Sigmoid colon (tissue), 7 donors: Measurements from ENCODE around the gene PEAK1. TPM values are rescaled to one million over a fixed set of nuclear protein-coding genes. Genes with fewer than 3 reads are reported as not detected.
"Not testable (repeated sequence)": the region's sequence is repeated elsewhere in the genome, so short reads cannot be mapped to it uniquely, and the experiment has no call there.

Source experiments
- DNase-seq: peaks from one replicate; pipeline ENCODE4 v3.0.0-alpha.2; 2019
- H3K27ac ChIP-seq, 4 donors: fragments of 200-600 bp; sonication (generic); one replicate each; pipeline ENCODE4 v1.5.1; 2016 to 2019; ENCODE audit warnings: mild to moderate bottlenecking in 1 of 4
- H3K27me3 ChIP-seq, 3 donors: fragments of 200-600 bp; sonication (generic); one replicate each; pipeline ENCODE4 v1.5.1; 2019; ENCODE audit warnings: mild to moderate bottlenecking in 1 of 3
- H3K36me3 ChIP-seq, 4 donors: fragments of 200-600 bp; sonication (generic); one replicate each; pipeline ENCODE4 v1.5.1; 2016 to 2019
- H3K4me1 ChIP-seq, 4 donors: fragments of 200-600 bp; sonication (generic); one replicate each; pipeline ENCODE4 v1.5.1; 2017 to 2019
- H3K4me3 ChIP-seq, 4 donors: fragments of 200-600 bp; sonication (generic); one replicate each; pipeline ENCODE4 v1.5.1; 2017 to 2019; ENCODE audit warnings: mild to moderate bottlenecking in 2 of 4, moderate library complexity in 1 of 4
- H3K9me3 ChIP-seq, 4 donors: fragments of 200-600 bp in 3 of 4; sonication (generic) in 3 of 4; one replicate each; pipeline versions ENCODE4 v1.5.1 to v1.6.1; 2013 to 2019
- CTCF ChIP-seq, 4 experiments: fragments of 450-650 bp in 3 of 4; fragments of 200-600 bp in 1 of 4; IDR thresholded peaks; one replicate each; pipeline ENCODE4 v1.5.1; 2016 to 2019; ENCODE audit warnings: antibody characterized with exemption in 4 of 4, mild to moderate bottlenecking in 3 of 4, moderate library complexity in 2 of 4
- EP300 ChIP-seq, 4 donors: sonication (generic); formaldehyde crosslinking; IDR thresholded peaks; one replicate each; pipeline ENCODE4 v1.6.1; 2017; ENCODE audit warnings: antibody characterized with exemption in 4 of 4
- POLR2A ChIP-seq, 2 donors: fragments of 450-650 bp; IDR thresholded peaks; one replicate each; pipeline ENCODE4 v1.6.1; 2016; ENCODE audit warnings: antibody characterized with exemption in 2 of 2, mild to moderate bottlenecking in 2 of 2, moderate library complexity in 2 of 2
- POLR2AphosphoS5 ChIP-seq, 4 donors: sonication (generic); formaldehyde crosslinking; IDR thresholded peaks; one replicate each; pipeline ENCODE4 v1.6.1; 2017; ENCODE audit warnings: antibody characterized with exemption in 4 of 4
- WGBS, 2 donors: extraction: QIAGEN DNeasy Blood & Tissue Kit; methylation state at CpG; one replicate each; pipeline ENCODE4 v1.1.7; 2013; 5-methylcytosine and 5-hydroxymethylcytosine counted together
- intact Hi-C: fragments of 100-400 bp; cut with DNase I; formaldehyde crosslinking; loops from one replicate; pipeline ENCODE4 v1.15.1; 2023
- polyA plus RNA-seq, 3 donors: library from polyadenylated mRNA; stranded (reverse); fragments of 200-250 nt; gene quantifications; one replicate each; pipeline ENCODE4 v1.2.3, GENCODE V29; 2013
- total RNA-seq, 4 donors: library from RNA; depleted of rRNA; stranded (reverse); fragments of >200 nt; gene quantifications; one replicate each; pipeline ENCODE4 v1.1.0, GENCODE V29; 2016
- donor health status: healthy with polysubstance abuse.
- donor health status: Bipolar disorder and iron deficiency.
- donor health status: healthy.

Gene PEAK1
- total and polyA plus RNA-seq, 7 donors = 3.5 to 59.8 (median 29.3) TPM

GRCh38 chr15:77163781-77164384 is 256.0 kb downstream of the PEAK1 start:
- 80 to 86% methylated on average over 7 of the region's 7 CpGs for WGBS, 2 donors
- no peak overlapping the region for H3K27ac ChIP-seq
- H3K27me3 ChIP-seq = no peaks in the 10 kb centered on the region
- peaks cover 0 to 24% (median 11%) of the 10 kb centered on the region in 4 donors for H3K4me1 ChIP-seq
- no peak for TF ChIP-seq CTCF (IDR thresholded peaks at IDR 0.05)
- TF ChIP-seq POLR2A (IDR thresholded peaks at IDR 0.05) = no peak
- no peak for TF ChIP-seq POLR2AphosphoS5 (IDR thresholded peaks at IDR 0.05)
- no peak for TF ChIP-seq EP300 (IDR thresholded peaks at IDR 0.05)
- no peak overlapping the region for H3K4me3 ChIP-seq
- intact Hi-C loops = no loop called here
- H3K36me3 ChIP-seq = no peaks in the 10 kb centered on the region
- no peak for DNase-seq
- H3K9me3 ChIP-seq = no peaks in the 10 kb centered on the region

GRCh38 chr15:77162872-77163633 is 256.9 kb downstream of the PEAK1 start:
- no peak for DNase-seq
- Histone ChIP-seq H3K4me1 (peaks cover 0 to 17% (median 8%) of the 10 kb centered on the region in 4 donors), H3K9me3 (no peaks in the 10 kb centered on the region), H3K4me3 (no peak overlapping the region), H3K36me3 (peaks cover 0 to 6% (median 0%) of the 10 kb centered on the region in 4 donors), H3K27ac (no peak overlapping the region), H3K27me3 (no peaks in the 10 kb centered on the region)
- intact Hi-C loops = no loop called here
- TF ChIP-seq EP300 (IDR thresholded peaks at IDR 0.05) (no peak), CTCF (IDR thresholded peaks at IDR 0.05) (no peak), POLR2A (IDR thresholded peaks at IDR 0.05) (no peak)
- 65% methylated on average over 4 of the region's 4 CpGs for WGBS, 2 donors

- Histone ChIP-seq H3K4me1 (peaks cover 0 to 14% (median 5%) of the 10 kb centered on the region in 4 donors), H3K27ac (peak overlapping the region in 1 of 4 donors; percentile 4), H3K27me3 (no peaks in the 10 kb centered on the region), H3K4me3 (no peak overlapping the region), H3K9me3 (no peaks in the 10 kb centered on the region), H3K36me3 (peaks cover 0 to 22% (median 2%) of the 10 kb centered on the region in 4 donors)
- 10 to 21% methylated on average over 7 of the region's 7 CpGs for WGBS, 2 donors
- intact Hi-C loops = no loop called here
- no peak for TF ChIP-seq POLR2A (IDR thresholded peaks at IDR 0.05)
- no peak for TF ChIP-seq CTCF (IDR thresholded peaks at IDR 0.05)
- no peak for TF ChIP-seq EP300 (IDR thresholded peaks at IDR 0.05)
- TF ChIP-seq POLR2AphosphoS5 (IDR thresholded peaks at IDR 0.05) = no peak
- DNase-seq = no peak
Observed at GRCh38 chr15:77160562-77161478, 259.1 kb downstream of the PEAK1 start.

- H3K4me3 ChIP-seq, intact Hi-C loops, H3K27me3 ChIP-seq, H3K27ac ChIP-seq, DNase-seq, H3K4me1 ChIP-seq, H3K9me3 ChIP-seq: not testable (repeated sequence)
- 58 to 82% methylated on average over 11 of the region's 11 CpGs for WGBS, 2 donors
- peaks cover 0 to 22% (median 2%) of the 10 kb centered on the region in 4 donors for H3K36me3 ChIP-seq
Observed at GRCh38 chr15:77156000-77156399, 263.9 kb downstream of the PEAK1 start.

- intact Hi-C loops = no loop called here
- 92 to 95% methylated on average over 2 of the region's 2 CpGs for WGBS, 2 donors
- no peak for DNase-seq
- peaks cover 0 to 11% (median 2%) of the 10 kb centered on the region in 4 donors for H3K4me1 ChIP-seq
- no peak for TF ChIP-seq EP300 (IDR thresholded peaks at IDR 0.05)
- TF ChIP-seq POLR2A (IDR thresholded peaks at IDR 0.05) = no peak
- TF ChIP-seq POLR2AphosphoS5 (IDR thresholded peaks at IDR 0.05) = no peak
- TF ChIP-seq CTCF (IDR thresholded peaks at IDR 0.05) = no peak
- H3K27ac ChIP-seq = no peak overlapping the region
- no peaks in the 10 kb centered on the region for H3K27me3 ChIP-seq
- H3K4me3 ChIP-seq = no peak overlapping the region
- no peaks in the 10 kb centered on the region for H3K9me3 ChIP-seq
- H3K36me3 ChIP-seq = no peaks in the 10 kb centered on the region
Observed at GRCh38 chr15:77148191-77148590, 271.7 kb downstream of the PEAK1 start.
